Measurements from ENCODE around the gene ATN1.
A peak's percentile ranks its signal among the peaks of the same experiment; 100 is the strongest.

The ATN1 gene

DNA sequence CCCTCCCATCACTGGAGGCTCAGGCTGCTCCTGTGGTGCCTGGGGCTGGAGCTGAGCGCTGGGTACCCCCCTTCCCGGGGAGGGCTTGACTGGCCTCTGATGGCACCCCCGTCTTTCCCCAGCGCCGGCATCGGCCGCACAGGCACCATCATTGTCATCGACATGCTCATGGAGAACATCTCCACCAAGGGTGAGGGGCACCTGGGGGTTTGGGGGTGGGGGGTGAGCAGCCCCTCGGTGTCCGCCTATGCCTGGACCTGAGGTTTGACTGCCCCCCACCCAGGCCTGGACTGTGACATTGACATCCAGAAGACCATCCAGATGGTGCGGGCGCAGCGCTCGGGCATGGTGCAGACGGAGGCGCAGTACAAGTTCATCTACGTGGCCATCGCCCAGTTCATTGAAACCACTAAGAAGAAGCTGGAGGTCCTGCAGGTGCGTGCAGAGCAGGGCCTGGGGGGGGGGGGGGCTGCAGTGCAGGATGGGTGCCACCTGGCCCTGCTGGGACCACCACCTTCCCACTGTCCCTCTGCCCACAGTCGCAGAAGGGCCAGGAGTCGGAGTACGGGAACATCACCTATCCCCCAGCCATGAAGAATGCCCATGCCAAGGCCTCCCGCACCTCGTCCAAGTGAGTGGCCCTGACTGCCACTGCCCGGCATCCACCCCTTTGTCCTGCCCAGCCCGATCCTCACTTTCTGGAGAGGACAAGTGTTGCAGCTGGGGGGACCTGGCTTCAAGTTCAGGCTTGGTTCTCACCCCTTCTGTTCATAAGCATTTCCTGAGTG is 32.2 kb downstream of the ATN1 start:
- DNase-seq = no peak

DNA sequence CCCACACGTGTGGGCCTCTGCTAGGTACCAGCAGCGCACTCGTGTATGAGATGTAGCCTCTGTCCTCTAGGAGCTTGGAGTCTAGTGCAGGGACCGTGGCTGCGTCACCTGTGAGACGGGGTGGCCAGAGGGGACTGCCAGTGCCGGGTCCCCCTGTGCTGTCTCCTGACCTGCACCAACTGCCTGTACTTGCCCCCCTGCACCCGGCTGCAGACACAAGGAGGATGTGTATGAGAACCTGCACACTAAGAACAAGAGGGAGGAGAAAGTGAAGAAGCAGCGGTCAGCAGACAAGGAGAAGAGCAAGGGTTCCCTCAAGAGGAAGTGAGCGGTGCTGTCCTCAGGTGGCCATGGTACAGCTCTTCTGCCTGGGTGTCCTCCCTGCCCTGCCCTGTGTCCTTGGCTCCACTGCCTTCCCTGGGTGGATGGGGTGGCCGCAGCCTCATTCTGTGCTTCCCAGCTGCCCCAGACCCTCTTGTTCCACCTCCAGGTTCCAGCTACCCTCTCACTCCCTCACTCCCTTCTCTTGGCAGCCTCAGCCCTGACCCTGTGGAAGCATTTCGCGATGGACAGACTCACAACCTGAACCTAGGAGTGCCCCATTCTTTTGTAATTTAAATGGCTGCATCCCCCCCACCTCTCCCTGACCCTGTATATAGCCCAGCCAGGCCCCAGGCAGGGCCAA is 33.0 kb downstream of the ATN1 start:
- peak; percentile 56 for DNase-seq

DNA sequence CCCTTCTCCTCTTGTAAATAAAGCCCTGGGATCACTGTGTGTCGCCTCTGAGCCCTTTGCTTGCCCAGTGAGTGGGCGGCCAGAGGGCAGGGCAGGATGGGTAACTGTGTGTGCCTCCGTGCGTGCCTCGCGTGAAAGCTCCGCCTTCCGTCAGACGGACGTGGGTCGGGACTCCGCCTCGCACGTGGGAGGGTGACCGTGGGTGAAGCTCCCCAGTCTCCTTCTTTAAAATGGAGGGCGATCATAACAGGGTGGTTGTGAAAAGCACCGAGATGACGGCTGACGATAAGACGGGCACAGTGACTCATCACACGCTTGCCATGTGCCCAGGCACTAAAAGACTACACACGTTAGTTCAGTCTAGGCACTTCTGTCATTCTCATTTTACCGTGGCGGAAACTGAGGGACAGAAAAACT is 33.5 kb downstream of the ATN1 start:
- DNase-seq = peak; percentile 94

DNA sequence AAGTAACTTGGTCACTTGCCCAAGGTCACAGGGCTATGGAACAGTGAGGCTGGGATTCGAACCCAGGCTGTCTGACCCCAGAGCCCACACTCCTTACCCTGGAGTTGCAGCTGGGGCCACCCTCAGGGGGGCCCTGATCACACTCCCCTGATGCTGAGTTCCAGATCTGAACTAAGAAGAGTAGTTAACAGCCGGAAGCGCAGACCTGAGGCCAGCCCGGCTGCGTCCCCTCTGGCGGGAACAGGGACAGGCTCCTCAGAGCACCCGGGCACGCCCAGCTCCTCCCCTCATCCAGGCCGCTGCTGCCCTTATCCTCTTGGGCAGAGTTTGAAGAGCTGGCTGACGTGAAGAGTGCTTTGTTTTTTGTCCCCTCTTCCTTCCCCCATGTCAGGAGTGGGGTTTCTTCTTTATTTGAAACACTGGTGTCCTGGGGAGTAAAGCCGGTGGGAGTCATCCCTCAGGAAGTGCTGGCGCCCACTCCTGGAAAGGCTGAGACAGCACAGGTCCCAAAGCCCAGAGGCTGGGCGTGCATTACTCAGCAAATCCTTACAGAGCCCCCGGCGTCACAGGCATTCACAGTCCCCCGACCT is 34.0 kb downstream of the ATN1 start:
- no peak for DNase-seq

DNA sequence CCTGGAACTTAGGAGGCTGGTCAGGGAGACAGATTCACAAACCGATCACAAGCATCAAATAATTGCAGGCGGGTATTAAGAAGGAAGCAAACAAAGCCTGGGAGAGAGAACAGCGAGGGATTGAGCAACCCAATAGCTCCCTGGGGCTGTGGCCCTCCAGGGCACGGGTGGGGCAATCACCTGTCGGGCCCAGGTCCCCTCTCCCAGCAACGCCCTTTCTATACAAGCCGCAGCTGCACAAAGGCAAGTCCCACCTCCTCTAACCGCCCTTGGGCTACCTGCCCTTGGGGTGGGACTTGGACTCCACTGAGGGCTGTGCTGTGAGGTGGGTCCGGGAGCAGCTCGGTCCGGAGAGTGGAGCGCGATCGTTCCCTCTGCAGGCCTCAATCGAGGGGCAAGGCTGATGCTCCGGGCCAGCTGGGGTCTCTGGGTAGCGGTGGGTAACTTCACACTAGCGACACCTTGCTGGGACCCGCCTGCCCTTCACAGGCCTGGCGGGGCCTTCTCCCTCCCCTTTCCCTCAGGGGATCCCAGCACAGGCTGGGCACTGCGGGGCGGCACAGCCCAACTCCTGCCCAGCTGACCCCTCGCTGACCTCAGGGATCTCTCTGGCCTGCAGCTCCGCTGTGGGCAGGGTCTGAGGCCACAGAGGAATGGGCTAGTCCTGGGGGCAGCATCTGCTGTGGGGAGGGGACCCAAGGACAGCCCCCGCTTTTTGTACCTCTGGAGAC is 34.7 kb downstream of the ATN1 start:
- no peak for DNase-seq

DNA sequence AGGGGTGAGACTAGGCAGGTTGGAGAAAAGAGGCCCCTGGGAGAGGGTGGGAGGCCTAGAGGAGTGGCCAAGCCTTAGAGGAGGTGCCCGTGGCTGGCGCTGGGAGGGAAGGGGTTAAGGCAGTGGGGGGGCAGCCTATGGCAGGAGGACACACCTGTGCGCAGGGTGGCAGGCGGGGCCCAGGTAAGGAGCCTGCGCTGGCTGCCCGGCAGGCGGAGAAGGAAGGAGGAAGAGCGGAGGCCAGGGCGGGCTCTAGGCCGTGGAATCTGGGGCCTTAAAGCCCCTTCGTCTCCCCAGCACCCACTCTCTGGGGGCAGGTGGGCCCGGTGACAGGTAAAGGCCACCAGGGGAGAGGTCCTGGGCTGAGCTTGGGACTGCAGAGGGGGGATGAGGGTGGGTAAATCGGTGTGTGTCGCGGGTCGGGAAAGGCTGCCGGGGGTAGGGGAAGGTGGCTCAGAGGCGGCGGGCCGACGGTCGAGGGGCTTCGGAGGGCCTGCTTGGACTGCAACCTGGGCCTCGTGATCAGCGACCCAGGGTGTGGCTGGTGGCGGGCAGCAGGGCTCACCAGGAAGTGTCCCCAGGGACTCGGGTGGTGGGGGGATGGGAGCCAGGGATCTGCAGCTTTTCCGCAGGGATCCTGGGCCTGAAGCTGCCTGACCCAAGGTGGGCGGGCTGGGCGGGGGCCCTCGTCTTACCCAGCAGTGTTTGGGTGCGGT is 35.4 kb downstream of the ATN1 start:
- no peak for DNase-seq

DNA sequence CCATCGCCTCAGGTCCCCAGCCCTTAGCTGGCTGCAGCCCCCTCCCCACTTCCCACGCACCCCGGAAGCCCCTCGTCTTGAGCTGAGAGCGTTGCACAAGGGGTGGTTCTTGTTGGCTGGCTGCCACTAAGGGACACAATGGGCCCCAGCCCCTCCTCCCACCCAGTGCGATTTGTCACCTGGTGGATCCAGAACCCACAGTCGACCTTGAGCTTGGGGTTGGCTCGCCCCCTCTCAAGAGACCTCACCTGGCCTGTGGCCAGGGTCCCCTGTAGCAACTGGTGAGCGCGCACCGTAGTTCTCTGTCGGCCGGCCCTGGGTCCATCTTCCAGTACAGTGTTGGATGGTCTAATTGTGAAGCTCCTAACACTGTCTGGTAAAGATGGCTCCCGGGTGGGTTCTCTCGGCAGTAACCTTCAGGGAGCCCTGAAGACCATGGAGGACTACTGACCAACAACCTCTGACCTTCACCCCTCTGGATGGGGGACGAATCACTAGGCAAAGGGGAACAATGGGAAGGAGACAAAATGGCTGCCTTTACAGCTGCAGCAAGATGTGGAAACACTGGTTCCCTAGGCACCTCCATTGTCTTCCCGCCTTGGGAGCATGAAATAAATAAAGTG is 36.1 kb downstream of the ATN1 start:
- DNase-seq = no peak

DNA sequence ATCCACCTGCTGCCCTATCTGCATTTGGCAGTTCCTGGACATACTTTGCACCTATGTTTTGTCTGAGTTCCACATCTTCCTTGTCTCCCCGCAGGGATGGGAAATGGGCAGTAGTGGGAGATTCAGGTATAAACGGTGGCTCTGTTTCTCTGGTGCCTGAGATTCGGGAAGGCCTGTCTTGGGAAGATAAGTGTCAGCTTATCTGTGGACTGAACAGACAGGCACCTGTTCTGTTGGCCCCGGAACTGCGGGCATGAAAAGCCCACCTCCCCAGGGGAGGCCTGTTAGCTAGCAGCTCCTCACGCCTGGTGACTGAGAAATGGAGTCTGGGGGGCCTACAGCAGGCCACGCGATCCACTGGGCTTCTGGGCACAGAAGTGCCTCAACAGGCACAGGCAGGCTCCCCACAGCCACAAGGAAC is 36.9 kb downstream of the ATN1 start:
- DNase-seq = no peak

DNA sequence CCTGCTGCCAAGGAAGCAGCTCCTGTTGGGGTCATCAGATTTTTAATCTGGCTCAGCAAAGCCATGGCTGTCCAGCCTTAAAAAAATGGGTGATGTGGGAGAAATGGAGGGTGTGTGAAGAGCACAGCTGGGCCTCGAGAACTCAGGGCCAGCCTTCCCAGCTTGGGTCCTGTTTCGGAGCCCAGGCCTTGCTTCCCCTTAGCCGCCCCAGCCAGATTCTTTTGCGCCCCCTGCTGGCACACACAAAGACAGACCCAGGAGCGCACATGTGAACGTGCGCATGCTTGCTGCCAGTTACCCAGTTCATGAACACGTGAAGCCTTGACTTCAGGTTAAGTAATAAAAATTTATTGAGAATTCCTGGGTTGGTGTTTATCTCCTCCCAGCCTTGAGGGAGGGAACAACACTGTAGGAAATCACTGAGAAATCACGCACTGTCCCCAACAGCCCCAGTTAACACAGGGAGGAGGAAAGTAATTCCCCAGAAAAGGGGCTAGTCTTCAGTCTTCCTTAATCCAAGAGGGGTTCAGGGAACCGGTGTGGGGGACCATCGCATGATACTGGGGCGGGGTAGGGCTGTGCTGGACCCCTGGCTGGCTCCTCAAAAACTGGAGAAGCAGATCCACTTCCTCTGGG is 37.4 kb downstream of the ATN1 start:
- peak; percentile 93 for DNase-seq

DNA sequence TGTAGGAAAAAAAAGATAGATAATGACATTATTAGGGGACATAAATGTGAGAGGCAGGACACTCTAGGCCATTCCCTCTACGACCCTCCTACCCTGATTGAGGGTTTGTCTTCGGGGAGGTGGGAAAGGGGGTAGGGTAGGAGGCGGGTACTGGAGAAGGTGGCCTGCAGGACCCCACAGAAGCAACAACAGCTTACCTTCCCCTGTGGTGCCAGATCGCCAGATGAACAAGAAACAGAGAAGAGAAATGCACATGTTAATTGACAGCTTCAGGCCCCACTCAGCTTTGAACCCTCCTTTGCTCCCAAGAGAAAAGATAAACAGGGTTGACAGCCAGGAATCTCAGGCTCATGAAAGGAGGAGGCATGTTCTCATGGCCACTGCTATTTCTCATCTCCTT is 38.0 kb downstream of the ATN1 start:
- DNase-seq = no peak

DNA sequence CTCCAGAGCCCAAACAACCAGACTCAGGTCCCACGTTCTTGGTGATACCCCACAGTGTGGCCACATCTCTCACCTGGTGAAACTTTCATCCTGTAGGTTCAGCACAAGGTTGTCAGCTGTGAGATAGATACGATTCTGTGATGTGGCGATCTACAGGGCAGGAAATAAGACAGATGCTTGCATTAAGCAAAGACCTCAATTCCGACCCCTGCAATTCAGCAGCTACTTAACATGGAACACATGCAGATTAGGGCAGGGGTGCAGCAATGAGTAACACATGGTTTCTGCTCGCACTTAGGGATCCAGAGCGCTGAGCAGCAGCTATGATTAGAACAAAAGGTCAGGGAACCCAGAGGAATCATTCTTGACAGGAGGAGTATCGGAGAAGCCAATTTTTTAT is 38.6 kb downstream of the ATN1 start:
- DNase-seq = no peak

DNA sequence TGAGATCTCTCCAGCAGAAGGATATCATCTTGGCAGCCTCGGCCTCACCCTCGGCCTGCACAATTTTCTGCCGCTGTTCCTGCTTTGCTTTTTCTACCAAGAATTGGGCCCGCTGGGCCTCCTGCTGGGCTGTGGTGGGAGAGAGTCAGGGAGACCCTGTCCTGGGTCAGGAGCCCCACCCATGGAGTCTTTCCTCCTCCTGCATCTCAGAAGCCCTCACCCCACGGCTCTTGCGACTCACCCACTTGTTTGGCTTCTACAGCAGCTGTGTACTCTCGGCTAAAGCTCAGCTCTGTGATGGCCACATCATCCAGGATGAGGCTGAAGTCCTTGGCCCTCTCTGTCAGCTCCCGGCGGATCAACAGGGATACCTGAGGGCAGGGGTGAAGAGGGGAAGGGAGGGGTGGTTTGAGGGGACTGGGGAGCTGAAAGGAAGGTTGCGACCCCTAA is 39.9 kb downstream of the ATN1 start:
- no peak for DNase-seq

DNA sequence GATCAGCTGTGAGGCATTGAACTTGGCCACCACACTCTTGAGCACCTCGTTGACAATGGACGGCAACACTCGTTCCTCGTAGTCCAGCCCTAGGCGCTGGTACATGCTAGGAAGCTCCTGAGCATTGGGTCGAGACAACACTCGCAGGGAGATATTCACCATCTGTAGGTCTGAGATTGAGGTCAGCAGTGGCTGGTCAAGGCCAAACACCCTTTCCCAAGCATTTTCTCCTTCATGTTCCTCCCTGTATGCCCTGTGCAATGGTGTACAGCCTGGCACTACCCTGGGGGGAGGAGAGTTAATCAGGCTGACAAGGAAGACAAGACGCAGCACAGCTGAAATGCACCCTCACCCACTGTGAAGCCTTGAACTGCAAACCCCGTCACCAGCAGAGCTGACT is 40.7 kb downstream of the ATN1 start:
- no peak for DNase-seq

DNA sequence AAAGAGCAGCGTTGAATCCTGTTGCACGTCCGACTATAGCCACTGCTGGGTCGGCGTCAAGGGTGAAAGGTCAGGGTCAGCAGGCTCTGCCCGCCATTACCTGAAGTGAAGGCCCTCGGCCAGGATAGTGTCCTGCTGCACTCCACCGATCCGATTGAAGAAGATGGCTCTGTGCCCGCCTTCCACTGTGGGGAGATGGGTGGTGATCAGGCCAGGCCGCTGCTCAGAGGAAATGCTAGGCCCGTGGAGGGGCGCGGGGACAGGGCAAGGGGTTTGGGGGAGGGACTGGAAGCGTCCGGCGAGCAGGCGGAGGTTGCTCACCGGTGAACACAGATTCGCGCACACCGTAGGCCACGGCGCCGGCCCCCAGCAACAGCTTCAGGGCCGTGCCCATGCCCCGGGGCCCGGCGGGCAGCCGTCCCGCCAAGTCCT is 42.4 kb downstream of the ATN1 start:
- no peak for DNase-seq

DNA sequence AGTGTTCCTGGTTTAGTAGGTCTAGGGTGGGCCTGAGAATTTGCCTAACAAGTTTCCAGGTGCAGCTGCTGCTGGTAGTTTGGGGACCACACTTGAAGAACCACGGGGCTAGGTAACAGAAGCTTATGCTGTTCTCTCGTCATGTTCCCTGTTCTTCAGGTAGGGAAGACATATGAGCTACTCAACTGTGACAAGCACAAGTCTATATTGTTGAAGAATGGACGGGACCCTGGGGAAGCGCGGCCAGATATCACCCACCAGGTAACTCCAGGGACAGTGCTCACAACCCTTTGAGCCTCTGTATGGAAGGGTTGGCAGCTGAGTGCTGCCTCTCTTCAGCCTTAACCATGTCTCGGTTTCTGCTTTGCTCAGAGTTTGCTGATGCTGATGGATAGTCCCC is 46.4 kb downstream of the ATN1 start:
- no peak for DNase-seq

DNA sequence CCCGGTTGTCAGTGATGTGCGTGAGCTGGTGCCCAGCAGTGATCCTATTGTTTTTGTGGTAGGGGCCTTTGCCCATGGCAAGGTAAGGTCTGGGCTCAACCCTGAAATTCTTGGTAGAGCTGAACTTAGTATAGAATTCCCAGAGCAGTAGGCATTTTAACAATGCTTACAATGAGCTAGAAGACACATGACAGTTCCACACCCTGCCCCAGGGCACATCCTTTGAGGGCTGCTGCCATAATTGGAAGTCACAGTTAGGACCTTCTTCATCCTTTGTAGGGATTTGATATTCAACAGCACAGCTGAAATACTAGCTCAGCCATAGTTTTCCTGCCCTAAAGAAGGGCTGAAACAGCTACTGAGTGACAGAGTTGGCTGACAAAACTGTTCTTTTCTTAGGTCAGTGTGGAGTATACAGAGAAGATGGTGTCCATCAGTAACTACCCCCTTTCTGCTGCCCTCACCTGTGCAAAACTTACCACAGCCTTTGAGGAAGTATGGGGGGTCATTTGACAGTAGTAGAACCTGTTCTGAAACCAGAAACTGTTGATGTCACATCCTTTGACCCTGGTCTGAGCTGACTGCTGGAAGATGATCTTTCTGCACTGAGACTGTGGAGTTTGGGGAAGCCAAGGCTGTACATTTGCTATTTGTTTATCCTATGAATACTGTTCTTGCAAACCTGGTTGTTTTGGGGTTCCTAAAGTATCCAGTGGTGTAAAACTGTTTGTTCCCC is 47.7 kb downstream of the ATN1 start:
- no peak for DNase-seq

DNA sequence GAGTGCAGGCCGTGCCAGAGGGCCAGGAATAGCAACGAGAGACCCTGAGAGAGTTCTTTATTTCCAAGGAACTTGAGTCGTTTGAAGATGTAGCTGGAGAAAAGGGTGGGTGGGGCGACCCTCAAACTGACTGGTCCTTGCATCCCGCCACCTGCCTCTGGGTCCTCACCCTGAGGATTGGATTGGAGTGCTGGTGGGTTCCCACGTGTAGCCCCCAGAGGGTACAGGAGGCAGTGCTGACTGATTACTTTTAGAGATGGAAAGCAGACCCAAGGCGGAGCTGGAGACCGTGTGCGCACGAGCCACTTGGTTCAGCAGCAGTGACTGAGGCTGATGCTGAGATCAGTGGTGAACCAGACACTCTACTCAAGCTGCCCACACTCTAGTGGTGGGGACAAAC is 49.9 kb downstream of the ATN1 start:
- no peak for DNase-seq

DNA sequence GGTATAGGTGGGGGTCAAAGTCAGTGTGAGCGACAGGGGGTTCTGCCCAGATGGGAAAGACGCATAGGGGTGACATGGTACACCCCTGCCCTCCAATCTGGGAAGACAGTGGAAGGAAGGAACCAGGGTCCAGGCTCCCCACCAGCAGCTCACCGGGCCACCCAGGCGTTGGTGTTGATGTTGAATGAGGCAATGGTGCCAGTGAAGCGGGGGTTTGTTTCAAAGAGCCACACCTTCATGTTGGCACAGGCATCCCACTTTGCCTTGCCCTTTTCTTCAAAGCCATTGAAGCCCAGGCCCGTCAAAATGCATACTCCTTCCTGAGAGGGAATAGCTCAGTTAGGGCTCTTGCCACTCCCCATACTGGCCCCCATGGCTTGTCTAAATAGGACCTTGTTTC is 50.4 kb downstream of the ATN1 start:
- DNase-seq = no peak

DNA sequence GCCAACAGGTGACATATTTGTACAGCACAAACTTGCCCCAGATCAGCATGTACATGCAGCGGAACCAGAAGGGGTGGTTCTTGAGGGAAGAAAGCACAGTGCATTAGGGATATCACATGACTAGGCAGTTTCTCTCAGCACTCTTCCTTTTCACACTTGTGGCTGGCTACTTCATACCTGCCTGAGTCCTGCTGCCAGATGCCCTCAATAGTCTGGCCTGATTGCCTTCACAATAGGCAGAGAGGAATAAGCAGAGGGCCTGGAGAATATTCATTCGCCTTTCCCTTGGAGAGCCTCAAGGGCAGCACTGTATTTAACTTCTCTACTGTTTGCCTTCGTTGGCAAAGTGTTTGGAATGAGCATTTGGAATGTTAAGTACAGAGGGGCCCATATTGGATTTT is 50.9 kb downstream of the ATN1 start:
- no peak for DNase-seq

DNA sequence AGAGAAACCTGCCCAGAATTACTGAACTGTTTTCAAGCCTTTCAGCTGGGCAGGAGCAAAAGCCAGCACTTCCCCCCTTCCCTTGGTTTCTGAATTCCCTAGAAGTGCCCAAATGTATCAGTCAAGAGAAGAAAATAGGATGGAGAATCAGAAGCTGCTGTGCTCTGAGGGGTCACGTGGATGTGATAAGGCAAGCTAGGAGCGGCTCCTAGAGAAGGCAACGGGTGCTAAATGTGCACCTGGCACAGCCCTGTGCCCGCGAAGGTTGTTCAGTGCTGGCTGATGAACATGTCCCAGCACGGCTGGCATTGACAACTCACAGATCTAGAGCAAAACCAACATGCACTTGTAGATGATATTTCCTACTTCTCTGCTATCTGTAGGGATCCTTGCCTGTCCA is 51.3 kb downstream of the ATN1 start:
- DNase-seq = no peak

DNA sequence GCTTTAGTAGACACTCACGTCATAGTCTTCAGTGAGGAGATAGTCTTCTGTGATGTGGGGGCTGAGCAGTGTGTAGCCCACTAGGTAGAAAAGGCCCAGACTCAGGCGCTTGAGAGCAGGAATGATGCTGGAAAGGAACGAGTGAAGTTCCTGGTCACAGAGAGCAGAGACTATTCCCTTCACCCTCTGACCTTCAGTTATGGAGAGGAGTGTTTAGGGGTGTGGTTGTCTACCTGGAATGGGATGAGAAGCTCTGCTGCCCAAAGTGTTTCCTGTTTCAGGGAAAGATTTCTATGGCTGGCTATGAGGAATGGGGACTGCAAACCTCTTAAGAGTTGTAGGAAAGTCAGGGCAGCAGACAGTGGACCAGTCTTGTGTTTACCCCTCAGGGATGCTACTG is 51.7 kb downstream of the ATN1 start:
- no peak for DNase-seq
